Panc1 (cell line): ENCODE results near the gene TNIP1.

Source experiments
- CTCF ChIP-seq: fragments of 450-650 bp; IDR thresholded peaks from 2 replicates; pipeline ENCODE4 v1.5.1; 2017; ENCODE audit warnings: mild to moderate bottlenecking
- POLR2AphosphoS5 ChIP-seq: IDR thresholded peaks from 2 replicates; pipeline ENCODE4 v1.6.1; 2012; ENCODE audit warnings: mild to moderate bottlenecking, low read depth, low read length, moderate library complexity
- TCF7L2 ChIP-seq: IDR thresholded peaks from 2 replicates; pipeline ENCODE4 v1.6.1; 2011; ENCODE audit warnings: mild to moderate bottlenecking, low read depth, low read length, inconsistent platforms
- TF ChIP-seq, protein P1 (sequence below), 2 experiments: IDR thresholded peaks; 2 replicates each; pipeline ENCODE4 v1.6.1; 2011 to 2012; ENCODE audit warnings: low read depth in 2 of 2, control low read depth in 1 of 2, low read length in 1 of 2, mild to moderate bottlenecking in 1 of 2, moderate library complexity in 1 of 2; ENCODE audit not compliant: insufficient read depth in 1 of 2

- TF ChIP-seq CTCF (peak; percentile 89), POLR2AphosphoS5 (no peak), TCF7L2 (no peak)
- TF ChIP-seq, protein P1, sequence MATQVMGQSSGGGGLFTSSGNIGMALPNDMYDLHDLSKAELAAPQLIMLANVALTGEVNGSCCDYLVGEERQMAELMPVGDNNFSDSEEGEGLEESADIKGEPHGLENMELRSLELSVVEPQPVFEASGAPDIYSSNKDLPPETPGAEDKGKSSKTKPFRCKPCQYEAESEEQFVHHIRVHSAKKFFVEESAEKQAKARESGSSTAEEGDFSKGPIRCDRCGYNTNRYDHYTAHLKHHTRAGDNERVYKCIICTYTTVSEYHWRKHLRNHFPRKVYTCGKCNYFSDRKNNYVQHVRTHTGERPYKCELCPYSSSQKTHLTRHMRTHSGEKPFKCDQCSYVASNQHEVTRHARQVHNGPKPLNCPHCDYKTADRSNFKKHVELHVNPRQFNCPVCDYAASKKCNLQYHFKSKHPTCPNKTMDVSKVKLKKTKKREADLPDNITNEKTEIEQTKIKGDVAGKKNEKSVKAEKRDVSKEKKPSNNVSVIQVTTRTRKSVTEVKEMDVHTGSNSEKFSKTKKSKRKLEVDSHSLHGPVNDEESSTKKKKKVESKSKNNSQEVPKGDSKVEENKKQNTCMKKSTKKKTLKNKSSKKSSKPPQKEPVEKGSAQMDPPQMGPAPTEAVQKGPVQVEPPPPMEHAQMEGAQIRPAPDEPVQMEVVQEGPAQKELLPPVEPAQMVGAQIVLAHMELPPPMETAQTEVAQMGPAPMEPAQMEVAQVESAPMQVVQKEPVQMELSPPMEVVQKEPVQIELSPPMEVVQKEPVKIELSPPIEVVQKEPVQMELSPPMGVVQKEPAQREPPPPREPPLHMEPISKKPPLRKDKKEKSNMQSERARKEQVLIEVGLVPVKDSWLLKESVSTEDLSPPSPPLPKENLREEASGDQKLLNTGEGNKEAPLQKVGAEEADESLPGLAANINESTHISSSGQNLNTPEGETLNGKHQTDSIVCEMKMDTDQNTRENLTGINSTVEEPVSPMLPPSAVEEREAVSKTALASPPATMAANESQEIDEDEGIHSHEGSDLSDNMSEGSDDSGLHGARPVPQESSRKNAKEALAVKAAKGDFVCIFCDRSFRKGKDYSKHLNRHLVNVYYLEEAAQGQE (IDR thresholded peaks at IDR 0.05; ENCODE audit: insufficient read depth in 1 of 2, low read depth in 2 of 2, low read length in 1 of 2): no peak
Observed at GRCh38 chr5:151051066-151051930, 29.5 kb downstream of the TNIP1 start.
